Measurements from ENCODE around the gene RABAC1.

RABAC1 gene

GRCh38 chr19:41928221-41928683 lies 30.9 kb downstream of the RABAC1 start, which contains the start of gene ERFL:
Gene ERFL, minus strand, starts transcription at chr19:41928449. Its CDS starts 15,530 bp downstream, at chr19:41912919.
- no peak for TF ChIP-seq CTCF (IDR thresholded peaks at IDR 0.05)

GRCh38 chr19:41927497-41928192 lies 31.5 kb downstream of the RABAC1 start:
- no peak for TF ChIP-seq CTCF (IDR thresholded peaks at IDR 0.05)

GRCh38 chr19:41926763-41927496 lies 32.2 kb downstream of the RABAC1 start:
- no peak for TF ChIP-seq CTCF (IDR thresholded peaks at IDR 0.05)

- TF ChIP-seq CTCF (IDR thresholded peaks at IDR 0.05), result no peak
Observed at GRCh38 chr19:41926028-41926762, 32.9 kb downstream of the RABAC1 start.

- TF ChIP-seq CTCF (IDR thresholded peaks at IDR 0.05), result no peak
Observed at GRCh38 chr19:41925208-41926003, 33.7 kb downstream of the RABAC1 start.

GRCh38 chr19:41924151-41925145 lies 34.7 kb downstream of the RABAC1 start:
- TF ChIP-seq CTCF (IDR thresholded peaks at IDR 0.05), result no peak
